Upper lobe of left lung (tissue), 6 donors: Measurements from ENCODE around the gene CHL1. TPM values are rescaled to one million over a fixed set of nuclear protein-coding genes. Genes with fewer than 3 reads are reported as not detected.

Experiments
- ATAC-seq, 2 donors: fragments of 200-7000 bp; cut with Tn5 transposase; one replicate each; pipeline ENCODE4 v1.9.1; 2022; ENCODE audit warnings: mild to moderate bottlenecking in 2 of 2, moderate library complexity in 2 of 2; ENCODE audit not compliant: low FRiP score in 2 of 2
- DNase-seq, 2 donors: peaks; one replicate each; pipeline ENCODE4 v3.0.0-alpha.2; 2019 to 2020
- H3K27ac ChIP-seq, 4 donors: fragments of 200-600 bp; sonication (generic); one replicate each; pipeline ENCODE4 v1.5.1; 2016 to 2019
- H3K27me3 ChIP-seq, 4 donors: fragments of 200-600 bp; sonication (generic); one replicate each; pipeline ENCODE4 v1.5.1; 2017 to 2019
- H3K36me3 ChIP-seq, 4 donors: fragments of 200-600 bp; sonication (generic); one replicate each; pipeline ENCODE4 v1.5.1; 2016 to 2019
- H3K4me1 ChIP-seq, 4 donors: fragments of 200-600 bp; sonication (generic); one replicate each; pipeline ENCODE4 v1.5.1; 2018 to 2019
- H3K4me3 ChIP-seq, 4 donors: fragments of 200-600 bp; sonication (generic); one replicate each; pipeline ENCODE4 v1.5.1; 2017 to 2019; ENCODE audit warnings: mild to moderate bottlenecking in 2 of 4, moderate library complexity in 1 of 4
- H3K9me3 ChIP-seq, 4 donors: fragments of 200-600 bp; sonication (generic); one replicate each; pipeline ENCODE4 v1.5.1; 2018 to 2019
- CTCF ChIP-seq, 6 experiments: fragments of 450-650 bp in 4 of 6; fragments of 200-600 bp in 2 of 6; sonication (generic) in 2 of 6; IDR thresholded peaks; one replicate each; pipeline ENCODE4 v1.5.1; 2016 to 2019; ENCODE audit warnings: antibody characterized with exemption in 6 of 6
- EP300 ChIP-seq, 4 donors: sonication (generic); formaldehyde crosslinking; IDR thresholded peaks; one replicate each; pipeline ENCODE4 v1.5.1; 2017; ENCODE audit warnings: antibody characterized with exemption in 4 of 4, control low read depth in 2 of 4
- POLR2A ChIP-seq, 4 donors: fragments of 450-650 bp; IDR thresholded peaks; one replicate each; pipeline ENCODE4 v1.5.1; 2016 to 2017; ENCODE audit warnings: antibody characterized with exemption in 4 of 4, mild to moderate bottlenecking in 2 of 4
- POLR2AphosphoS5 ChIP-seq, 2 donors: sonication (generic); formaldehyde crosslinking; IDR thresholded peaks; one replicate each; pipeline ENCODE4 v1.5.1; 2017; ENCODE audit warnings: antibody characterized with exemption in 2 of 2
- WGBS, 2 donors: methylation state at CpG; one replicate each; pipeline ENCODE4 v1.1.5; 2017 to 2018; 5-methylcytosine and 5-hydroxymethylcytosine counted together
- total RNA-seq, 6 donors: library from RNA; depleted of rRNA in 4 of 6; stranded (reverse); fragments of >200 nt in 4 of 6; gene quantifications; one replicate each; pipeline versions ENCODE4 v1.1.0 to v1.2.1, GENCODE V29; 2016 to 2021
- donor health status: DM: no; HTN: no; CAD: no; lungs with moderate emphysema.
- donor health status: DM: no; HTN: yes; CAD: no; lungs with severe emphysema.

CHL1 gene
- total RNA-seq, 6 donors from 2014 or later = 3.1 to 14.3 (median 4.9) TPM

- Histone ChIP-seq H3K36me3 (no peaks in the 10 kb centered on the region), H3K27me3 (no peaks in the 10 kb centered on the region), H3K9me3 (no peaks in the 10 kb centered on the region), H3K4me1 (no peaks in the 10 kb centered on the region), H3K27ac (no peak overlapping the region), H3K4me3 (no peak overlapping the region)
- 74 to 76% methylated on average over 4 of the region's 4 CpGs for WGBS, 2 donors
- ATAC-seq (no peak), DNase-seq (no peak)
- TF ChIP-seq POLR2AphosphoS5 (IDR thresholded peaks at IDR 0.05) (no peak), POLR2A (IDR thresholded peaks at IDR 0.05) (no peak), CTCF (IDR thresholded peaks at IDR 0.05) (no peak)
Measured at GRCh38 chr3:341998-342397, 145.4 kb downstream of the CHL1 start.

- H3K9me3 ChIP-seq = no peaks in the 10 kb centered on the region
- no peak overlapping the region for H3K27ac ChIP-seq
- no peak for TF ChIP-seq POLR2A (IDR thresholded peaks at IDR 0.05)
- H3K36me3 ChIP-seq = no peaks in the 10 kb centered on the region
- H3K4me3 ChIP-seq = no peak overlapping the region
- WGBS, 2 donors = 90 to 94% methylated on average over 1 of the region's 1 CpG
- DNase-seq (no peak), ATAC-seq (no peak)
- H3K27me3 ChIP-seq = no peaks in the 10 kb centered on the region
- no peaks in the 10 kb centered on the region for H3K4me1 ChIP-seq
Measured at GRCh38 chr3:346186-346585, 149.6 kb downstream of the CHL1 start.

GRCh38 chr3:347581-347980 lies 151.0 kb downstream of the CHL1 start:
- WGBS, 2 donors = 77 to 80% methylated on average over 3 of the region's 3 CpGs
- H3K27me3 ChIP-seq = no peaks in the 10 kb centered on the region
- ATAC-seq = no peak
- H3K36me3 ChIP-seq = no peaks in the 10 kb centered on the region
- no peaks in the 10 kb centered on the region for H3K4me1 ChIP-seq
- H3K4me3 ChIP-seq = no peak overlapping the region
- H3K27ac ChIP-seq = no peak overlapping the region
- no peaks in the 10 kb centered on the region for H3K9me3 ChIP-seq
- DNase-seq = no peak
- TF ChIP-seq POLR2A (IDR thresholded peaks at IDR 0.05) = no peak
- TF ChIP-seq POLR2AphosphoS5 (IDR thresholded peaks at IDR 0.05) = no peak
- no peak for TF ChIP-seq EP300 (IDR thresholded peaks at IDR 0.05)
- TF ChIP-seq CTCF (IDR thresholded peaks at IDR 0.05) = no peak

- Histone ChIP-seq H3K9me3 (no peaks in the 10 kb centered on the region), H3K27ac (no peak overlapping the region), H3K27me3 (no peaks in the 10 kb centered on the region), H3K4me1 (no peaks in the 10 kb centered on the region), H3K36me3 (no peaks in the 10 kb centered on the region), H3K4me3 (no peak overlapping the region)
- 67 to 69% methylated on average over 4 of the region's 4 CpGs for WGBS, 2 donors
- DNase-seq (no peak), ATAC-seq (no peak)
- TF ChIP-seq POLR2A (IDR thresholded peaks at IDR 0.05) (no peak), POLR2AphosphoS5 (IDR thresholded peaks at IDR 0.05) (no peak), CTCF (IDR thresholded peaks at IDR 0.05) (no peak), EP300 (IDR thresholded peaks at IDR 0.05) (no peak)
Measured at GRCh38 chr3:350871-351371, 154.4 kb downstream of the CHL1 start.

GRCh38 chr3:352599-352998 lies 156.0 kb downstream of the CHL1 start:
- Histone ChIP-seq H3K27me3 (no peaks in the 10 kb centered on the region), H3K36me3 (no peaks in the 10 kb centered on the region), H3K4me1 (no peaks in the 10 kb centered on the region), H3K9me3 (no peaks in the 10 kb centered on the region), H3K27ac (no peak overlapping the region), H3K4me3 (no peak overlapping the region)
- WGBS, 2 donors = 55 to 67% methylated on average over 1 of the region's 1 CpG
- no peak for DNase-seq
- no peak for TF ChIP-seq POLR2AphosphoS5 (IDR thresholded peaks at IDR 0.05)
- no peak for TF ChIP-seq POLR2A (IDR thresholded peaks at IDR 0.05)
- no peak for TF ChIP-seq EP300 (IDR thresholded peaks at IDR 0.05)
- no peak for TF ChIP-seq CTCF (IDR thresholded peaks at IDR 0.05)
- ATAC-seq = no peak
